AG04449 (cell line): Measurements from ENCODE around the gene SCN1B.

Experiments used
- CTCF ChIA-PET: fragments of 350-600 bp; formaldehyde crosslinking; extraction: SDS; loops from one replicate; lab custom pipeline; 2021; ENCODE audit warnings: antibody characterized with exemption; lab: Yijun Ruan, JAX
- POLR2A ChIA-PET: fragments of 400-600, 350-600 bp; formaldehyde crosslinking; extraction: SDS; loops from one replicate; lab custom pipeline; 2020; ENCODE audit warnings: antibody characterized with exemption, inconsistent platforms; lab: Yijun Ruan, JAX
- DNase-seq: peaks from one replicate; pipeline ENCODE4 v3.0.0-alpha.2; 2010; ENCODE audit warnings: low read depth, low spot score
- H3K4me3 ChIP-seq: 2 replicates; pipeline ENCODE4 v1.5.1; 2011; ENCODE audit warnings: low read depth, mild to moderate bottlenecking, control low read depth, low read length
- CTCF ChIP-seq: IDR thresholded peaks from one replicate; pipeline ENCODE4 v1.5.1; 2011; ENCODE audit warnings: mild to moderate bottlenecking, moderate library complexity, low read length, control low read depth, inconsistent platforms; ENCODE audit not compliant: insufficient read depth; ENCODE audit errors: missing control alignments

The SCN1B gene

GRCh38 chr19:35022460-35022859 lies 7.8 kb upstream of the SCN1B start:
- ChIA-PET CTCF (interaction anchor here (1.1 to 2.6 kb wide), 3 partner anchors 10 to 69 kb away, joined by 3 to 9 read pairs (median 9); no protein-coding TSS in a partner anchor), POLR2A (no interaction called here)
- TF ChIP-seq CTCF, result no peak
- no peak overlapping the region for H3K4me3 ChIP-seq
- DNase-seq, result no peak

GRCh38 chr19:35023428-35023827 lies 6.8 kb upstream of the SCN1B start:
- ChIA-PET CTCF (no interaction called here), POLR2A (no interaction called here)
- no peak overlapping the region for H3K4me3 ChIP-seq
- no peak for TF ChIP-seq CTCF
- DNase-seq, result no peak

GRCh38 chr19:35024095-35024494 lies 6.2 kb upstream of the SCN1B start:
- no peak overlapping the region for H3K4me3 ChIP-seq
- no peak for TF ChIP-seq CTCF
- DNase-seq, result no peak
- ChIA-PET CTCF (no interaction called here), POLR2A (no interaction called here)

GRCh38 chr19:35025969-35026368 lies 4.3 kb upstream of the SCN1B start:
- no peak for DNase-seq
- TF ChIP-seq CTCF, result no peak
- no peak overlapping the region for H3K4me3 ChIP-seq
- POLR2A ChIA-PET, result no interaction called here
- CTCF ChIA-PET, result interaction anchor here (0.8 to 4.5 kb wide), 5 partner anchors 9 to 53 kb away, joined by 3 to 23 read pairs (median 4); no protein-coding TSS in a partner anchor

GRCh38 chr19:35026418-35026817 lies 3.9 kb upstream of the SCN1B start:
- no peak for TF ChIP-seq CTCF
- DNase-seq, result no peak
- POLR2A ChIA-PET, result no interaction called here
- CTCF ChIA-PET, result interaction anchor here (0.8 to 4.5 kb wide), 4 partner anchors 14 to 53 kb away, joined by 3 to 23 read pairs (median 6); no protein-coding TSS in a partner anchor
- H3K4me3 ChIP-seq, result no peak overlapping the region

GRCh38 chr19:35027009-35027408 lies 3.3 kb upstream of the SCN1B start:
- ChIA-PET POLR2A (no interaction called here), CTCF (interaction anchor here (0.8 to 4.5 kb wide), 4 partner anchors 14 to 54 kb away, joined by 3 to 23 read pairs (median 6); no protein-coding TSS in a partner anchor)
- no peak overlapping the region for H3K4me3 ChIP-seq
- no peak for DNase-seq
- no peak for TF ChIP-seq CTCF
